VCaP (cell line): ENCODE data around the gene USP8.
"Not testable (repeated sequence)": the region's sequence is repeated elsewhere in the genome, so short reads cannot be mapped to it uniquely, and the experiment has no call there.

Source experiments
- H3K27ac ChIP-seq: fragments of 450-650 bp; 2 replicates; pipeline ENCODE4 v1.5.1; 2017
- CTCF ChIP-seq: fragments of 450-650 bp; conservative IDR thresholded peaks from 2 replicates; pipeline ENCODE4 v1.5.1; 2017; ENCODE audit warnings: mild to moderate bottlenecking, moderate library complexity

Gene USP8

GRCh38 chr15:50463423-50464358 is 39.5 kb downstream of the USP8 start:
- no peak for TF ChIP-seq CTCF
- H3K27ac ChIP-seq: peak overlapping the region; percentile 31

- no peak overlapping the region for H3K27ac ChIP-seq
- TF ChIP-seq CTCF: no peak
Observed at GRCh38 chr15:50471072-50471471, 46.9 kb downstream of the USP8 start.

- no peak for TF ChIP-seq CTCF
- no peak overlapping the region for H3K27ac ChIP-seq
Observed at GRCh38 chr15:50476143-50476542, 51.9 kb downstream of the USP8 start.

- no peak overlapping the region for H3K27ac ChIP-seq
- TF ChIP-seq CTCF: no peak
Observed at GRCh38 chr15:50484781-50485180, 60.6 kb downstream of the USP8 start.

GRCh38 chr15:50485389-50485788 is 61.2 kb downstream of the USP8 start:
- no peak for TF ChIP-seq CTCF
- no peak overlapping the region for H3K27ac ChIP-seq

- no peak overlapping the region for H3K27ac ChIP-seq
- no peak for TF ChIP-seq CTCF
Observed at GRCh38 chr15:50487287-50487686, 63.1 kb downstream of the USP8 start.

- no peak for TF ChIP-seq CTCF
- H3K27ac ChIP-seq: no peak overlapping the region
Observed at GRCh38 chr15:50493625-50494024, 69.4 kb downstream of the USP8 start.

- not testable (repeated sequence) for H3K27ac ChIP-seq
Observed at GRCh38 chr15:50494547-50494946, 70.3 kb downstream of the USP8 start.
